K562 (cell line): ENCODE results near the gene KCNAB2. TPM values are rescaled to one million over a fixed set of nuclear protein-coding genes. Genes with fewer than 3 reads are reported as not detected.

Source experiments
- ARID1B ChIP-seq: fragments of 450-650 bp; IDR thresholded peaks from 2 replicates; pipeline ENCODE4 v1.6.1; 2016; ENCODE audit warnings: antibody characterized with exemption, mild to moderate bottlenecking, inconsistent platforms
- EP300 ChIP-seq: IDR thresholded peaks from 2 replicates; pipeline ENCODE4 v1.6.1; 2012; ENCODE audit warnings: low read length, improper control_type of control experiment
- ETS2 ChIP-seq: IDR thresholded peaks from 2 replicates; pipeline ENCODE4 v1.6.1; 2016; ENCODE audit warnings: borderline replicate concordance, missing genetic modification characterization, mild to moderate bottlenecking, moderate library complexity, missing compliant biosample characterization; ENCODE audit not compliant: poor library complexity, severe bottlenecking
- EZH2 ChIP-seq: IDR thresholded peaks from 2 replicates; pipeline ENCODE4 v1.6.1; 2012; ENCODE audit warnings: low read depth, mild to moderate bottlenecking, inconsistent platforms, low read length, borderline replicate concordance
- FOSL1 ChIP-seq: fragments of 200-800 bp; sonication (Bioruptor generic); conservative IDR thresholded peaks from 2 replicates; pipeline ENCODE4 v1.6.1; 2016; ENCODE audit warnings: missing genetic modification characterization, missing compliant biosample characterization
- HDAC8 ChIP-seq: fragments of 450-650 bp; IDR thresholded peaks from 2 replicates; pipeline ENCODE4 v1.6.1; 2016; ENCODE audit warnings: mild to moderate bottlenecking, missing genetic modification characterization, moderate library complexity, missing compliant biosample characterization
- ILK ChIP-seq: fragments of 450-650 bp; IDR thresholded peaks from 2 replicates; pipeline ENCODE4 v1.6.1; 2016; ENCODE audit warnings: missing genetic modification characterization, low read depth, mild to moderate bottlenecking, missing compliant biosample characterization, moderate library complexity, borderline replicate concordance
- KLF13 ChIP-seq: fragments of 450-650 bp; IDR thresholded peaks from 2 replicates; pipeline ENCODE4 v1.6.1; 2016; ENCODE audit warnings: missing genetic modification characterization, low read depth, mild to moderate bottlenecking, missing compliant biosample characterization, moderate library complexity, borderline replicate concordance
- NCOA4 ChIP-seq: fragments of 450-650 bp; IDR thresholded peaks from 2 replicates; pipeline ENCODE4 v1.6.1; 2018; ENCODE audit warnings: mild to moderate bottlenecking; ENCODE audit not compliant: partially characterized antibody
- PML ChIP-seq: IDR thresholded peaks from 2 replicates; pipeline ENCODE4 v1.6.1; 2012; ENCODE audit warnings: low read length, inconsistent platforms
- POLR2B ChIP-seq: fragments of 450-650 bp; IDR thresholded peaks from 2 replicates; pipeline ENCODE4 v1.6.1; 2018; ENCODE audit warnings: low read depth; ENCODE audit not compliant: partially characterized antibody
- STAT5B ChIP-seq: fragments of 250-450 bp; sonication (Bioruptor Pico); IDR thresholded peaks from 2 replicates; pipeline ENCODE4 v1.8.0; 2021; ENCODE audit warnings: mild to moderate bottlenecking, inconsistent platforms
- ZBTB40 ChIP-seq, 2 experiments: fragments of 450-650 bp in 1 of 2; sonication (generic) in 1 of 2; formaldehyde crosslinking in 1 of 2; IDR thresholded peaks; 2 replicates each; pipeline versions ENCODE4 v1.7.1 to v1.9.0; 2016 to 2022; ENCODE audit warnings: inconsistent platforms in 1 of 2, mild to moderate bottlenecking in 1 of 2, missing genetic modification reagents in 1 of 2
- ZNF134 ChIP-seq: fragments of 250-450 bp; sonication (Bioruptor Pico); conservative IDR thresholded peaks from 2 replicates; pipeline ENCODE4 v1.4.0; 2020
- ZNF785 ChIP-seq: fragments of 250-450 bp; sonication (Bioruptor Pico); IDR thresholded peaks from 2 replicates; pipeline ENCODE4 v1.4.0; 2020; ENCODE audit warnings: mild to moderate bottlenecking
- polyA plus RNA-seq, 8 experiments: library from polyadenylated mRNA; depleted of rRNA in 4 of 8; stranded (reverse) in 5 of 8; unstranded in 3 of 8; fragments of >200 nt; fragmentation: Nextera tagmentation in 2 of 8; fragmentation: Illumina TruSeq in 1 of 8; extraction: Ambion mirVana in 2 of 8; extraction: Trizol in 1 of 8; gene quantifications; 2 replicates each; pipeline versions ENCODE4 v1.2.1 to v1.2.3, GENCODE V29; 2011 to 2014; ENCODE audit warnings: inconsistent platforms in 1 of 8, missing spikeins in 1 of 8
- total RNA-seq, 7 experiments: library from RNA; depleted of rRNA in 6 of 7; stranded (reverse); fragments of >200 nt in 6 of 7; fragmentation: Illumina TruSeq in 2 of 7; extraction: Trizol in 2 of 7; gene quantifications; 2 replicates each; pipeline versions ENCODE4 v1.2.1 to v1.2.3, GENCODE V29; 2011 to 2021; ENCODE audit warnings: low replicate concordance in 1 of 7

The KCNAB2 gene
- total and polyA plus RNA-seq, 9 of the 15 experiments (the other 6 are each of a cell fraction or from before 2014, with no cell fraction given): 1.8 to 15.8 (median 7.1) TPM

GRCh38 chr1:6007318-6008083, 38.2 kb upstream of the KCNAB2 start (continued):
- peak; percentile 51; the same call in 1 of the 2 replicates for TF ChIP-seq PML
- TF ChIP-seq ZNF134: no peak
- no peak for TF ChIP-seq NCOA4
- peak; percentile 73 for TF ChIP-seq FOSL1 (tag)
- no peak for TF ChIP-seq EZH2
- peak; percentile 49; the same call in 1 of the 2 replicates for TF ChIP-seq ARID1B
- peak; percentile 67 for TF ChIP-seq ZBTB40 (IDR thresholded peaks at IDR 0.05)
- no peak for TF ChIP-seq ZBTB40 (CRISPR knock-in tag; IDR thresholded peaks at IDR 0.05)
- peak; percentile 51; the same call in 1 of the 2 replicates for TF ChIP-seq EP300
- TF ChIP-seq ILK (tag): no peak
- TF ChIP-seq KLF13 (tag): no peak
- TF ChIP-seq HDAC8 (tag): no peak
- no peak for TF ChIP-seq ETS2 (tag)
- TF ChIP-seq ZNF785 (CRISPR knock-in tag): no peak
- TF ChIP-seq STAT5B (CRISPR knock-in tag): no peak
- peak; percentile 65 for TF ChIP-seq POLR2B
